GM19438 (cell line): ENCODE results near the gene CYTH2.

Experiments used
- ATAC-seq: cut with Tn5 transposase; IDR thresholded peaks from one replicate; pipeline ENCODE4 v1.9.1; 2021; ENCODE audit warnings: low read depth; ENCODE audit not compliant: unreplicated experiment

Gene CYTH2

DNA sequence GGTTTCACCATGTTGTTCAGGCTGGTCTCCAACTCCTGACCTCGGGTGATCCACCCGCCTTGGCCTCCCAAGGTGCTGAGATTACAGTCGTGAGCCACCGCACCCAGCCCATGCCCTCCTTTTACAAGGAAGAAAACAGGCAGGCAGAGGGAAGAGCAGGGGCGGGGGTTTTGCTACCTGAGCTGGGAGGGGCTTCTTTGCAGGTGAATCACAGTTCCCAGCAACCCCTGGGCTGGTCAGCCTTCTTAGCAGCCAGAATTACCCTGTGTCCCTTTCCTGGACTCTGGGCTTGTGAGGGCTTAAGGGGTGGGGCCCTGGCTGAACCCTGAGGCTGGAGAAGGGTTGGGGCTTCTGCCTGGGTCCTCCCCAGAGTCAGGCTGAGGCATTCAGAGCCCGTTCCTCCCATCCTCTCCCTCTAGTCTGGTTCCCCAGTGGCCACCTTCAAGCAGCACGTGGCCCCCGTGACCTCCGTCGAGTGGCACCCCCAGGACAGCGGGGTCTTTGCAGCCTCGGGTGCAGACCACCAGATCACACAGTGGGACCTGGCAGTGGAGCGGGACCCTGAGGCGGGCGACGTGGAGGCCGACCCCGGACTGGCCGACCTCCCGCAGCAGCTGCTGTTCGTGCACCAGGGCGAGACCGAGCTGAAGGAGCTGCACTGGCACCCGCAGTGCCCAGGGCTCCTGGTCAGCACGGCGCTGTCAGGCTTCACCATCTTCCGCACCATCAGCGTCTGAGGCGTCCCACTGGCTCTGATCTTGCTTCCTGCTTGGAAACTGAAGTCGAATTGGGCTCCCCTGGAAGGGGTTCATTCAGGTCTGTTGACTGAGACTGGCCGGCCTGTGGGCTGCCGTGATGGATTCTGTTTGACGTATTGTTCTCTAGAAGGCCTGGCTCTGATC is 16.6 kb upstream of the CYTH2 start:
- ATAC-seq, result no peak

DNA sequence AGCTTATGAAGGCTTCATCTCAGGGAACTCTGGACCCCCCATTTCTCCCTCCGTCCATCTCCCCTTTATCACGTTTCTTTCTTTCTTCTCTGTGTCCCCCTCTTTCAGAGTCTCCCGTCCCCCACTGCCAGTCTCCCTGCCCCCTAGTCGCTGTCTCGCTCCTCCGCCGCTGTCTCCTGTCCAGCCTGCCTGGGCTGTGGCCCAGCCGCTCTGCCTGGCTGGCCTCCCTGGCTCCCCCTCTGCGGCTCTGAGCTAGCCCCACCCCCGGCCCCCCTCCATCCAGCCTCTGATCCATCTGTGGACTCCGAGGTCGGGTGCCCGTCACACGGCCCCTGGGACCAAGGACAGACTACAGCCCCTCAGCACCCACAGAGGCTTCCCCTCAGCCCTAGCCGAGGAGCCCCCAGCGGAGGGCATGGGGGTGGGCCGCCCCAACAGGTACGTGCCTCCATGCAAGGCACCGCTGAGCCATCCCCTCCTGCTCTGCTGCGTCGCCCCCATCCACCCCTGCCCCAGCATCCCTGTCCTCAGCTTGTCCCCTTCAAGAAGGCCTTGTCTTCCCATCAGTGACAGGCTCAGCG is 14.9 kb upstream of the CYTH2 start:
- ATAC-seq, result no peak

DNA sequence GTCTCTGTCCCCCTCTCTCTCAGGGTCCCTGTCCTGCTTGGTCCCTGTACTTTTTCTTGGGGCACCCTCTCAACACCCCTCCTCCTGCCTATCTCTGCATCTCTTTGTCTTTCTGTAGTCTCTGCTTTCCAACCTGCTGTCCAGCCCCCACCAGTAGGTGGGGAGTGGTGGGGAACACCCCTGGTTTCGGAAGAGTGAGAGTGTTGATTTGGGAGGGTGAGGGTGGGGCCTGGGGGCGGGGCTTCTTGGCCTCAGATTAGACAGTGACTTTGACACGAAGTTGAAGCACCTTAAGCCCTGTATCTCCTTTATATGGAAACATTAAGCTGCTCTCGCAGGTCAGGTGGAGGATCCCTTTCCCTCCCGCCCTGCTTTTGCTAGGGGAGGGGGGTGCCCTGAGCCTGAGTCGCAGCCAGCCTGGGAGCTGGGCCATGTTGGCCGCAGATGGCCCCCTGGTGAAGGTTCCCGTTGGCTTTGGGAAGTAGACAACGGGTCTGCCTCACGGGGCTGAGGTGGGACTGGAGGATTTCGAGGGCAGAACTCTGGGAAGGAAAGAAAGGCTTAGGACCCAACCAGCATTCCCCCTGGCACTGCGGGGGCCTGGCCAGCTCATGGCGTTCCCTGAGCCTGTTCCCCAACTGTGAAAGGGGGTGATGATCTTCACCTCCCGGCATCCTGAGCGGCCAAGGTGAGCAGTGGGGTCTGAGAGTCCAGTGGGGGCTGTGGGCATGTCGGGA is 13.8 kb upstream of the CYTH2 start, which contains the start of gene KCNJ14:
Gene KCNJ14, plus strand, starts transcription at position 404 of the 737 bp plus-strand sequence. CDS start 6,151 bp downstream, outside the sequence.
- ATAC-seq, result no peak

DNA sequence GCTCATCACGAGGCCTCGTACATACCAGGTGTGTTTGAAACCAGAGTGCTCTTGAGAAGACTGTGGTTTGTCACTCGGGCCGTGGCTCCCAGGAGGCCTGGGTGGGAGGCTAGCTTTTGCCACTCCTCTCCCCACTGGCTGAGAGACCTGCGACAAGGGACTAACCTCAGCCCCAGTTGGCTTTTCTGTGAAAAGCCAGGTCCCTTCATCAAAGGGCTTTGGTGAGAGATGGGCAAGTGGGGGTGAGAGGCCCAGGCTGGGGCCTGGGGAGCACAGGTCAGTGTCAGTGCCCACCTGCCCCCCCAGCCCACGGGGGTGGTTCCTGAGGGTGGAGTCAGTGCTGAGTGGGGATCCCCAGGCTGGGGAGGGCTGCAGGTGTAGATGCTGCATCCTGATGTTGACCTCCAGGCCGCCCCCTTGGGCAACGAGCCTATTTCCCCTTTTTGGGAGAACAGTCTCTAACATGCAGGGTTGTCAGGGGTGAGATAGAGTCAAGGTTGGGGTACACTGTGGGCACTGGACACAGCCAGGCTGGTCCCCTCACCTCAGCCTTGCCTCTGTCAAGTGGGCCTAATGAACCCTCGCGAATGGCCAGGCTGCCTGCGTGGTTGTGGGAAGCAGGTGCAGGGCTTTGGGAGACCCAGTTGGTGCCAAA is 13.1 kb upstream of the CYTH2 start:
- ATAC-seq, result no peak

DNA sequence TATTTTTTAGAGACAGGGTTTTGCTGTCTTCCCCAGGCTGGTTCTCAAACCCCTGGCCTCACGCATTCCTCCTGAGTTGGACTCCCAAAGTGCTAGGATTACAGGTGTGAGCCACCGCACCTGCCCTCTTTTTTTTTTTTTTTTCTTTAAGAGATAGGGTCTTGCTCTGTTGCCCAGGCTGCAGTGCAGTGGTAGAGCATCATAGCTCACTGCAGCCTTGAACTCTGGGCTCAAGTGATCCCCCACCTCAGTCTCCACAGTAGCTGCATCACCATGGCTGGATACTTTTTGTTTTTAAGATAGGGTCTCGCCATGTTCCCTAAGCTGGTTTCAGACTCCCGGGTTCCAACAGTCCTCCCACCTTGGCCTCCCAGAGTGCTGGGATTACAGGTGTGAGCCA is 12.3 kb upstream of the CYTH2 start:
- ATAC-seq, result no peak

DNA sequence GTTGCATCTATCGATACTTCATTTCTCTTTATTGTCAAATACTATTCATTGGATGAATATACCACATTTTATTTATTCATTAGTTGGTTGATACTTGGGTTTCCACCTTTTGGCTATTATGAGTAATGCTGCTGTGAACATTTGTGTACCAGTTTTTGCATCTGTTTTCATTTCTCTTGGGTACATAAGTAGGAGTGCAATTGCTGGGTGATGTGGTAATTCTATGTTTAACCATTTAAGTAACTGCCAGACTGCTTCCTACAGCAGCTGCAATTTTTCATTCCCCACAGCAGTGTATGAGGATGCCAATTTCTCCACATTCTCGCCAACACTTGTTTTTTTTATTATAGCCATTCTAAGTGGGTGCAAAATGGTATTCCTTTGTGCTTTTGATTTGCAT is 11.2 kb upstream of the CYTH2 start:
- ATAC-seq, result no peak

DNA sequence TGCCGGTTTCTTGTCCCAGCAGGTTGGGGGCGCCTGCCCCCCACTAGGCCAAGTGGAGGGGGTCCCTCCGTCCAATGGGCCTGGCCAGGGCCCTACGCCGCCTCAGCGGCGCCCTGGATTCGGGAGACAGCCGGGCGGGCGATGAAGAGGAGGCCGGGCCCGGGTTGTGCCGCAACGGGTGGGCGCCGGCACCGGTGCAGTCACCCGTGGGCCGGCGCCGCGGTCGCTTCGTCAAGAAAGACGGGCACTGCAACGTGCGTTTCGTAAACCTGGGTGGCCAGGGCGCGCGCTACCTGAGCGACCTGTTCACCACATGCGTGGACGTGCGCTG is 7.6 kb upstream of the CYTH2 start:
- ATAC-seq, result no peak

DNA sequence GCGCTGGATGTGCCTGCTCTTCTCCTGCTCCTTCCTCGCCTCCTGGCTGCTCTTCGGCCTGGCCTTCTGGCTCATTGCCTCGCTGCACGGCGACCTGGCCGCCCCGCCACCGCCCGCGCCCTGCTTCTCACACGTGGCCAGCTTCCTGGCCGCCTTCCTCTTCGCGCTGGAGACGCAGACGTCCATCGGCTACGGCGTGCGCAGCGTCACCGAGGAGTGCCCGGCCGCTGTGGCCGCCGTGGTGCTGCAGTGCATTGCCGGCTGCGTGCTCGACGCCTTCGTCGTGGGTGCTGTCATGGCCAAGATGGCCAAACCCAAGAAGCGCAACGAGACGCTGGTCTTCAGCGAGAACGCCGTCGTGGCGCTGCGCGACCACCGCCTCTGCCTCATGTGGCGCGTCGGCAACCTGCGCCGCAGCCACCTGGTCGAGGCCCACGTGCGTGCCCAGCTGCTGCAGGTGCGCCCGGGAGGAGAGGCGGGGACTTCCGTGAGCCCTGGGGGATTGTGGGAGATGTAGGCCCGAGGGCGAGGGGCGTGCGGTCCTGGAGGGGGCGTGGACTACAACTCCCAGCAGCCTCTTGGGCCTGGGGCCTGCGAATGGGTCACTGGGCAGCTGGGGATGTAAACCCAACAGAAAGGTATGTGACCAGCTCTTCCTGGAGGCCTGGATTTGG is 7.0 kb upstream of the CYTH2 start:
- ATAC-seq, result no peak

DNA sequence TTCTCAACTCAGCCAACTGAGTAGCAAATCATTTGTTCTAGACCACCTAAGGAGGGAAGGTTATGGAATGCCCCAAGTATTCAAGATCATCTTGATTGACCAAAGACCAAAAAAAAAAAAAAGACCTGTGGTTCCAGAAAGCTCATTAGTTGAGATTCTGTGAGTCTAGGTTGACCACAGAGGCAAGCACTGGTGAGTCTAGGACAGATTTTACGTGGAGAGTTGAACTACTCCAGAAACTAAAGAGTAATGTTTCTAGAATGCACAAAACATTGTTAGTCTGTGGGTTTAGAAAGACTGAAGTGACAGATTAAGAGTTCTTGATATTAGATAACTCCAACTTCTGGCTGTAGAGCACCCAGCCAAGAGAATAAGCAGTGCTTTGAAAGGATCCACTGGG is 4.0 kb upstream of the CYTH2 start:
- no peak for ATAC-seq

DNA sequence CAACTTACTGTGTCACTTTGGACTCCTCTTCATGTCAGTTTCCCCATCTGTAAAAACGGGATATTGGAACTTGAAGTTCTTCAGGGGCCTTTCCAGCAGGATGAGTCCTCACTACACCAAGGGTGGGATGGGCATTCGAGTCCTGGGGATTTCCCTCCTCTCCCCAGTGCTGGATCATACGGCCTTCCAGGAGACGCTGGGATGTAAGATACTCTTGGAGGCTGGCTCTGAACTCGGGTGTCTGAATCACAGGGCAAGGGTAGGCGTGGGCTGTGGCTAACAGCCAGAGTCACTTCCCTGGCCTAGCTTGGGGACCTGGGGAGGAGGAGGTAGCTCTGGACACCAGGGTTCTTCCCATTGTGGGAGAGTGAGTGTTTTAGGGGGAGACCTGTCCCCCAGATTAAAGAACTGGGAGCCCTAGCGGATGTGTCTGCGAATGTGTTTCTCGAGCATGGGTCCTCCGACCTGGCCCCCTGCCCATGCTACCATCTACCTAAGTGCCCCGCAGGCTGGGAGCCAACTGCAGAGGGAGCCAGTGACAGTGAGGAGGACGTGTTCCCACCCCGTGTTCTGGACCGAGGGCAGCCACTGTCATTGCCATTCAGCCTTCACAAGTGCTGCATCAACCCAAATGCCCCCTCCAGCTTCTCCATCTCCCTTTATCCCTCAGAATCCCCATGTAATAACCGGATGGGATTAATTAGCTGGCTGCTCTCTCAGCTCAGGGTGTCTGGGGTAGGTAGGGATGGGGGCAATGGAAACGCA is 2.4 kb upstream of the CYTH2 start:
- ATAC-seq, result no peak

DNA sequence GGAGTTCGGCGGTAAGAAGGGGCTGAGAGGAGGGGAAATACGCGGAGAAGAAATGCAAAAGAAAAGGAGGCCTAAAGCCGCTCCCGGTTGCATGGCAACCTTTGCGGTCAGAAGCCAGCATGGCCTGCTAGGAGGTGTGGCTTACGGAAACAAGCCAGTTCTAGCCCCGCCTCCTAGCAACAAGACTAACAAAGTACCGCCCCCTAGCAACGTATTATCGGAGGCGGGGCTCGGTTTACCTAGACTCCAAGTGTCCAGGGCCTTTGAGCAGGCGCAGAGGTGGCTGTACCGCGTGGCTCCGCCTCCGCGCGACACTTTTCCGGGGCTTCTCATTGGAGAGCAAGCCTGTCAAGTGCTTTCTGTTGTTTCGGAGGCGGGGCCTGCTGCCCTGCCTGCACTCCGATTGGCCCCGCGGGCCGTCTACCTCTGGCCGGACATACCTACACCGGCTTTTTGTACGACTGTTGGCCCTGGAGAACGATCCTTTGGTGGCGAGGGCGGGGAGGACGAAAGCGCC is 339 bp upstream of the CYTH2 start:
- peak; percentile 91 for ATAC-seq

DNA sequence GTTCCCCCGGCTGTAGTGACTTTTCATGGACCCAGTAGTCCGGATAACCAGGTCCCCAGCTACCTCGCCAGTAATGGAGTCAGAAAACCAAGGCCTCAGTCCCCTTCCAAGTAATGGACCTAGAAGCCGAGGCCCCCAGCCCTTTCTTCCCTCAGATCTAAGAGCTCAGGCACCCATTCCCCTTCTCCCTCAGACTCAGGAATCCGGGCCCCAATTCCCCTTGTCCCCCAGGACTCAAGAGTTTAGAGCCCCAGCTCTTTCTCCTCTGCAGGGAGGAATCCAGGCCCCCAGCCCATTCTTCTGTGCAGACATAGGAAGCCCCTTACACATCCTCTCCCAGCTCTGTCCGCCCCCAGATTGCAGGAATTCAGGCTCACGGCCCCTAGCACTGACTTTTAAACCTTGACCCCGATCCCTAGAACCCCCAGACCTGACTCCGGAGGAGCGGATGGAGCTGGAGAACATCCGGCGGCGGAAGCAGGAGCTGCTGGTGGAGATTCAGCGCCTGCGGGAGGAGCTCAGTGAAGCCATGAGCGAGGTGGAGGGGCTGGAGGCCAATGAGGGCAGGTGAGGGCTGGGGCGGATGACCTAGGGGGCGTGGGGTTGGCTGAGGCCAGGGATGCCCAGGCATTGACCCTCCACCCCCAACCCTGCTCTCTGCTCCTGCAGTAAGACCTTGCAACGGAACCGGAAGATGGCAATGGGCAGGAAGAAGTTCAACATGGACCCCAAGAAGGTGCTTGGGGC is 938 bp downstream of the CYTH2 start:
- ATAC-seq, result no peak

DNA sequence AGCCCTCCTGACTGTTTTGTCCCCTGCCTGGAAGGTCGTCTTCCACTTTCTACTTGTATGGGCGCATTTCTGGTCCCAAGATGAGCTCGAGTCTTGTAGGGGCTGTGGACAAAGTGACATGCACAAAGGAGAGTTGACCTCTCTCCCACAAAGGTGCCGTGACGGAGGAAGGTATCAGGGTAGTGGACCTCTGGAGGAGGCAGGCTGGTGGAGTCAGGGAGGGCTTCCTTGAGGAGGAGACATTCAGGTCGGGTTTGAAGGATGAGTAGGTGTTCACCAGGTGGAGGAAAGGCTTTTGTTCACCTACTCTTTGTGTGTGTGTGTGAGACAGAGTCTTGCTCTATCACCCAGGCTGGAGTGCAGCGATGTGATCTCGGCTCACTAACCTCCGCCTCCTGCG is 1.7 kb downstream of the CYTH2 start:
- ATAC-seq, result no peak

DNA sequence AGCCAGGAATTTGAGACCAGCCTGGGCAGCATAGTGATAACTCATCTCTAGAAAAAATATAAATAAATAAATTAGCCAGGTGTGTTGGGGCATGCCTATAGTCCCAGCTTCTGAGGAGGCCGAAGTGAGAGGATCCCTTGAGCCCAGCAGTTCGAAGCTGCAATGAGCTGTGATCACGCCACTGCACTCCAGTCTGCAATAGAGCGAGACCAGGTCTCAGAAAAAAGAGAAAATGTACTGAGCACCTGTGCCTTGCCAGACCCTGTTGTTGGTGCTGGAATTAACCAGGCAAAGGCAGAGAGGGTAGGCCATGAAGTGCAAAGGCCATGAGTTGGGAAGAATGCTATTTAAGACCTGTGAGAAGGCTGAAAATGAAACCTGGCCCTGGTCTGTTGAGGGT is 2.7 kb downstream of the CYTH2 start:
- no peak for ATAC-seq

DNA sequence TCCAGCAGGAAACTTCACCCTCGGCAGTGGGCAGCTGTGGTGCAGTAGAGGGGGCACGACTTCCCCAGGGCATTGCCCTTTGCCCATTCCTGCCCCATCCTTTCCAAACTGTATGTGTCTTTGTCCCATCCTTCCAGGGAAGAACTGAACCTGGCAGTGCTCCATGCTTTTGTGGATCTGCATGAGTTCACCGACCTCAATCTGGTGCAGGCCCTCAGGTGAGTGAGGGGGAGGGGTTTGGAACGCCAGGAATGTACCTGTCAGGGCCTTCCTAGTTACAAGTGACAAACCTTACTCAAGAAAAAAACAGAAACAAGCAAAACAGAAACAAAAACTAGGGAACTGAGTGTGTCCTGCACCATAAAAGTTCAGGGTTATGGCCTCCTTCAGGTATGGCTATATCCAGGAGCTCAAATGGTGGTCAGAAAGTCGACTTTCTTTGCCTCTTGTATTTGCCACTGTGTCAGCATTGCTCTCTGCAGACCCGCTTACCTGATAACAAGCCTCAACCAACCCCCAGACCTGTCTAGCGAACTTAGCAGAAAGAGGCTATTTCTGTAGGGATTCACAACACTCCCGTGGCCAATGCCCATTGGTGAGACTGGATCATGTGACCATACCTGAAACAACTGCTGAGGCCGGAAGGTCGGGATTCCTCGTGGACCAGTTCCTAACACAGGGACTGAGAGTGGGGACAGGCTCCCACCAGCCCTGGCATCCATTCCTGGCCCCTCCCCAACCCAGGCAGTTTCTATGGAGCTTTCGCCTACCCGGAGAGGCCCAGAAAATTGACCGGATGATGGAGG is 4.2 kb downstream of the CYTH2 start:
- ATAC-seq, result no peak

DNA sequence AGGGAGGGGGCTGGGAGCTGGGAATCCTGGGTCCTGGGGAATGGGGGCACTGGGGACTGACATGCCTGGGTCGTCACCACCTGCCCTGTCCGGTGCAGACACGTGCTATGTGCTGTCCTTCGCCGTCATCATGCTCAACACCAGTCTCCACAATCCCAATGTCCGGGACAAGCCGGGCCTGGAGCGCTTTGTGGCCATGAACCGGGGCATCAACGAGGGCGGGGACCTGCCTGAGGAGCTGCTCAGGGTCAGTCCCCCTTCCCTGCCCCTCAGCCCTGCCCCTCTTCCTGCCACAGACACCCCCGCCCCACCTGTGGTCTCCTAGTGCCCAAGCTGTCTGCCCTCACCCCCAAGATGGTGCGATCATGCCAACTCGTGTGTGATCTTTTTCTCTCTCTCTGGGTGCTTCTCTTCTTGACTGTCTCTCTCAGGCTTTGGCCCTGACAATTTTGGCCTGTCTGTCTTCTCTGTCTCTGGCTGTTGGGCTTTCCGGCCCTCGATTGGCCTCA is 5.0 kb downstream of the CYTH2 start:
- no peak for ATAC-seq

DNA sequence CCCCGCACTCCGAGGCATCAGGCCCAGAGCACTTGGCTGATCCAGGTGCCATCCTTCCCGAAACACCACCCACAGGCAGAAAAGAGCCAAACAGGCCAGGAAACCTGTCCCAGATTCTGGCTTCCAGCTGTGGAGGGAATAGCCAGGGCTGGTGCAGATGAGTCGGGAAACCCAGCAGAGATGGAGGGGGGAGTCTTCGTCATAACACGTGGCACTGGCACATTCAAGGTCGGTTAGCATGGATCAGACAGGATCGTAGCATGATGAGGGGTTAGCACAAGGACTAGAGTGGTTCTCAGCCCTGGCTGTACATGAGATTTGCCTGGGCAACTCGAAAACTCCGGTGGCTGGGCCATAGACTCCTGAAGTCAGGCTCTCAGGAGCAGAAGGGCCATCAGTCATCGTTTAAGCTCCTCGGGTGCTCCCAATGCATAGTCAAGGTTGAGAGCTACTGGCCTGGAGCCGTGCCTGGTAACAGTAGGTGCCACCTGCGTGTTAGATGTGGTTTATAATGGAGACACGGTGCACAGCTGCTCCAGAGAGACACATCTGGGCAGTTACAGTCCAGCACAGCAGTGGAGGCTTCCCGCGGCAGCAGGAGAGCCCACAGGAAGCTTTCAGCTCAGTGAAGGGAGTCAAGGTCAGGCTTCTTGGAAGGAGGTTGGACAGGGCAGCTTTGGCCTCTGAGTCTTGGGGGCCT is 6.3 kb downstream of the CYTH2 start:
- ATAC-seq, result no peak
